Small intestine (tissue), 7 donors: Measurements from ENCODE around the gene BCAS3. TPM values are rescaled to one million over a fixed set of nuclear protein-coding genes. Genes with fewer than 3 reads are reported as not detected.

ENCODE experiments used
- DNase-seq, 2 donors: peaks; one replicate each; pipeline versions ENCODE4 v3.0.0 to v3.0.0-alpha.2; 2013
- FAIRE-seq: peaks from 2 replicates; lab custom pipeline; 2012; peaks lifted over from hg19 to GRCh38; lab: Jason Lieb, UNC
- H3K27ac ChIP-seq, 3 donors: one replicate each; pipeline ENCODE4 v1.5.1; 2013; ENCODE audit warnings: low read length in 2 of 3, mild to moderate bottlenecking in 2 of 3, control low read depth in 1 of 3, inconsistent platforms in 1 of 3, low read depth in 1 of 3, moderate library complexity in 1 of 3
- H3K27me3 ChIP-seq, 3 donors: one replicate each; pipeline ENCODE4 v1.6.1; 2013; ENCODE audit warnings: low read length in 3 of 3, inconsistent platforms in 1 of 3; ENCODE audit not compliant: control insufficient read depth in 3 of 3, insufficient read depth in 3 of 3
- H3K36me3 ChIP-seq, 3 donors: one replicate each; pipeline ENCODE4 v1.6.1; 2013; ENCODE audit warnings: low read length in 3 of 3, inconsistent platforms in 1 of 3, low read depth in 1 of 3, mild to moderate bottlenecking in 1 of 3, moderate library complexity in 1 of 3; ENCODE audit not compliant: control insufficient read depth in 3 of 3, insufficient read depth in 2 of 3
- H3K4me1 ChIP-seq, 3 donors: one replicate each; pipeline ENCODE4 v1.6.1; 2013; ENCODE audit warnings: low read length in 2 of 3, inconsistent platforms in 1 of 3, low read depth in 1 of 3, mild to moderate bottlenecking in 1 of 3, moderate library complexity in 1 of 3; ENCODE audit not compliant: control insufficient read depth in 3 of 3, insufficient read depth in 2 of 3
- H3K4me3 ChIP-seq, 3 donors: one replicate each; pipeline ENCODE4 v1.5.1; 2013; ENCODE audit warnings: low read length in 3 of 3, control low read depth in 1 of 3, inconsistent platforms in 1 of 3, low read depth in 1 of 3, mild to moderate bottlenecking in 1 of 3, moderate library complexity in 1 of 3
- H3K9me3 ChIP-seq, 2 donors: one replicate each; pipeline ENCODE4 v1.6.1; 2013; ENCODE audit warnings: low read depth in 1 of 2, low read length in 1 of 2; ENCODE audit not compliant: control insufficient read depth in 2 of 2, insufficient read depth in 1 of 2
- WGBS, 3 donors: extraction: QIAGEN DNeasy Blood & Tissue Kit; methylation state at CpG; one replicate each; pipeline ENCODE4 v1.1.7; 2013; 5-methylcytosine and 5-hydroxymethylcytosine counted together
- polyA plus RNA-seq, 4 donors: library from polyadenylated mRNA; stranded (reverse) in 3 of 4; unstranded in 1 of 4; fragments of 200-250 nt in 3 of 4; fragments of 120-200 nt in 1 of 4; gene quantifications; one replicate each; pipeline versions ENCODE4 v1.2.1 to v1.2.3, GENCODE V29; 2013
- donor health status: healthy with polysubstance abuse.
- donor health status: control.
- donor health status: control.
- donor health status: Bipolar disorder and iron deficiency.
- donor health status: healthy.

Gene BCAS3
- polyA plus RNA-seq, 4 donors = 4.4 to 10.5 (median 4.8) TPM

DNA sequence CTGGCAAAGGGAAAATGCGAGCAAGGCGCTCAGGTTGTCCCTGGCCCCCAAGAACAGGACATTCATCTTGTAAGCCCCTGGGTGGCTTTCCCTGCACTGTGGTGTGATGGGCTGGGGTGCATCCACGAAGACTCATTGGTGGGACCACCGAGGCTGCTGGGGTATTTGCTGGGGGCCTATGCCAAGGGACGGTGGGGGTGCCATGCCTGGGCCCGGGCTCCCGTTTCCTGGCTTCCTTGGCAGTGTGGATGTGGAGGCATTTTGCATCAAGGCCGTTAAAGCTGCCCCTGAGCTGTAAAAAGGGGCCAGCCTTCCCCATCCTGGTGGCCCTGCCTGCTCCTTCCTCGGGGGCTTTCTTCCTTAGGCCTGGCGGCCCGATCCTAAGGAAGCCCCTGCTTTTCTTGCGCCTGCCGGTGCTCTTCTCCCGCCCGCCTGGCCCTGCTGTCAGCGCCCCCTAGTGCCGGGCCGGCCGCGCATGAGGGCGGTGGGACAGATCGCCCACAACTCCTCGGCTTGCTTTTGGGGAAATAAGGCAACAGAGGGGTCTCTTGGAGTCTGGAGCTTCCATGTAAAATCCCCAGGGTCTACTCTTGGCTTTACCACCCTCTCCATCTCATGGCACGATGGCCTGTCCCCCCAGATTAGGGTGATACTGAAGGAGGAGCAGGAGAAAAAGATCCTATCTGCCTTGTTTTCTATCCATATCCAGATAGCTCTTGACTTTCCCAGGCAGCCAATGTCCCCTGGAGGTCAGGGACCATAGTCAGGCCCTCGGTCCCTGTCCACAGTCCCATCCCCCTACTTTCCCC is 712.2 kb downstream of the BCAS3 start:
- no peak overlapping the region for H3K4me3 ChIP-seq
- no peaks in the 10 kb centered on the region for H3K9me3 ChIP-seq
- peak in 1 of 2 donors; percentile 58 for DNase-seq
- H3K27ac ChIP-seq = no peak overlapping the region
- H3K36me3 ChIP-seq = peaks cover 0 to 7% (median 0%) of the 10 kb centered on the region in 3 donors
- 15 to 22% (median 19%) methylated on average over 24 to 25 of the region's 25 CpGs for WGBS, 3 donors
- FAIRE-seq = no peak
- peaks cover 0 to 17% (median under 1%) of the 10 kb centered on the region in 3 donors for H3K27me3 ChIP-seq
- H3K4me1 ChIP-seq = peaks cover 0 to 5% (median 0%) of the 10 kb centered on the region in 3 donors

DNA sequence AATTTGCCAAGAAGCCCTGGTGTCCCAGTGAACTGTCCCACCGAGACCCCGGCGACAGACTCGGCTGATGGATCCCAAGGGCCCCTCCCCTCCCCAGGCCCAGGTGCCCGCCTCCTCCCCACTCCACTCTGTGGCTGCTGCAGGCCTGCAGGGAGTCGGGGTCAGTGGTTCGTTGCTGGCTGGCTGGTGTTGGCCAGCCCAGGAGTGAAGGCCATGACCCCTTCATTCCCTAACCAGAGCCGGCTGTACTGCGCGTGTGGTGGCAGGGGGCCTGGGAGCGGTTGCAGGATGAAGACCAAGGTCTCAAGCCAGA is 712.8 kb downstream of the BCAS3 start:
- no peak for FAIRE-seq
- Histone ChIP-seq H3K27ac (no peak overlapping the region), H3K9me3 (no peaks in the 10 kb centered on the region), H3K4me3 (no peak overlapping the region), H3K27me3 (peaks cover 0 to 22% (median 6%) of the 10 kb centered on the region in 3 donors), H3K4me1 (peaks cover 0 to 5% (median 0%) of the 10 kb centered on the region in 3 donors), H3K36me3 (peaks cover 0 to 7% (median 0%) of the 10 kb centered on the region in 3 donors)
- no peak for DNase-seq
- WGBS, 3 donors = 88 to 97% (median 93%) methylated on average over 11 of the region's 11 CpGs

DNA sequence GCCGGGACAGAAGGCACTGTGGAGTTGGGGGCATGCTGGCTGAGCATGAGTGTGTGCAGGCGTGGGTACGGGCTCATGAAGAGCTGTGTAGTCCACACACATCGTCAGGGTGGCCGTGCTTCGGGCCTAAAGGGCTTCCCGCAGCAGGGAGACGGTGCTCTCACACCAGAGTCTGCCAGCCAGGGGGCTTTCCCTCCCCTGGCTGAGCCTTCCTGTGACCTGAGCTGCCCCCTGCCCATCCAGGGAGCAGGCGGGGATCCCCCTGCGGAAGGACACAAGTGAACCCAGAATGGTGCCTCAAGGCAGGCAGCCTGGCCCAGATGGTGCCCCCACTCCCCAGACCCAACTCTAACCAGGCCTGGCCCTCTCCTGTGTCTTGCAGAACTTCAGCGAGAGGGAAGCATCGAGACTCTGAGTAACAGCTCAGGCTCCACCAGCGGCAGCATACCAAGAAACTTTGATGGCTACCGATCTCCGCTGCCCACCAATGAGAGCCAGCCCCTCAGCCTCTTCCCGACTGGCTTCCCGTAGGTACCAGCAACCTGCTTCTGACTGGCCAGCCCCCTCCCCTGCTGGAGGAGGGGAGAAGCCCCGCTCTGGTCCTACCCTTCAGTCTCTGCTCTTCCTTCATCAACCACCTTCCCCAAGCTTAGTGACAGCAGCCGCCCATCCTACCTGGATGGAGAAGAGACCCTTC is 714.1 kb downstream of the BCAS3 start:
- no peak overlapping the region for H3K4me3 ChIP-seq
- no peaks in the 10 kb centered on the region for H3K9me3 ChIP-seq
- DNase-seq (no peak), FAIRE-seq (no peak)
- H3K36me3 ChIP-seq = peaks cover 0 to 7% (median 0%) of the 10 kb centered on the region in 3 donors
- peaks cover 0 to 10% (median 0%) of the 10 kb centered on the region in 3 donors for H3K4me1 ChIP-seq
- H3K27me3 ChIP-seq = peaks cover 8 to 35% (median 13%) of the 10 kb centered on the region in 3 donors
- no peak overlapping the region for H3K27ac ChIP-seq
- 86 to 92% (median 90%) methylated on average over 18 to 19 of the region's 19 CpGs for WGBS, 3 donors

DNA sequence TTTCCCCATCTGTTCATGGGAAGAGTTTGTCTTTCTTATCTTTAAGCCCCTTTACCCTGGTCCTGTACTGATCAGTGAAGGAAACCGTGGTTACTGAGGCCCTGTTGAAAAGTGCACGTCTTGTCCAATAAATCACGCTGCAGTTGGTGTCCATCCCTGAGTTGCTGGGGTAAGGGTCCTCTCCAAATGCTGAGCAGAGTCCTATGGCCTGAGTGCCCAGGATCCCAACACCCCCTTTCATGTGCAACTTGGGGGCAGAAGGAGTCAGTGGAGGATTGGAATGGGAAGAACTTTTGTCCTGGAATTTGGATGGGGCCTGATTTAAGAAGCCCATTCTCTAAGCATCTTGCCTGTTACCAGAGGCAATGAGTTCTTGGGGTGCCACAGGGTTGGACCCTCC is 715.0 kb downstream of the BCAS3 start:
- DNase-seq = no peak
- Histone ChIP-seq H3K4me3 (no peak overlapping the region), H3K4me1 (peaks cover 0 to 10% (median 0%) of the 10 kb centered on the region in 3 donors), H3K27me3 (peaks cover 9 to 42% (median 17%) of the 10 kb centered on the region in 3 donors), H3K36me3 (peaks cover 0 to 7% (median 0%) of the 10 kb centered on the region in 3 donors), H3K27ac (no peak overlapping the region), H3K9me3 (no peaks in the 10 kb centered on the region)
- WGBS, 3 donors = 82 to 87% (median 87%) methylated on average over 3 of the region's 3 CpGs
- no peak for FAIRE-seq

DNA sequence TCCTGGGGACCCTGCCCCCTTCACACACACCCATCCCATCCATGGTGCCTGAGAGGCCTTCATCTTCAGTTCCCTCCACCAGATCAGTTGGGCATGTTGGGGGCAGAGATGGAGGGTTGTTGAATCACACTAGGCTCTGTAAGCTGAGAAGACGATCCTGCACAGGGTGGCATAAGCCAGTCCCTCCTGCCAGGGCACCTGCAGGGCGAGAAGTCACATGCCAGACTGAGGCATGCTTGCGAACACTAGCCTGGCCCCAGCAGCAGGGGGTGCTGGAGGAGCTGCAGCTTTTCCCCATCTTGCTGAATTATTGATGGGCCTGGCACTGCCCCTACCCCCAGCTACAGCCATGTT is 715.9 kb downstream of the BCAS3 start:
- WGBS, 3 donors = 72 to 81% (median 79%) methylated on average over 3 of the region's 3 CpGs
- Histone ChIP-seq H3K27me3 (peaks cover 16 to 50% (median 17%) of the 10 kb centered on the region in 3 donors), H3K9me3 (no peaks in the 10 kb centered on the region), H3K4me1 (peaks cover 0 to 10% (median 0%) of the 10 kb centered on the region in 3 donors), H3K4me3 (no peak overlapping the region), H3K27ac (no peak overlapping the region), H3K36me3 (peaks cover 0 to 7% (median 0%) of the 10 kb centered on the region in 3 donors)
- FAIRE-seq (no peak), DNase-seq (no peak)

DNA sequence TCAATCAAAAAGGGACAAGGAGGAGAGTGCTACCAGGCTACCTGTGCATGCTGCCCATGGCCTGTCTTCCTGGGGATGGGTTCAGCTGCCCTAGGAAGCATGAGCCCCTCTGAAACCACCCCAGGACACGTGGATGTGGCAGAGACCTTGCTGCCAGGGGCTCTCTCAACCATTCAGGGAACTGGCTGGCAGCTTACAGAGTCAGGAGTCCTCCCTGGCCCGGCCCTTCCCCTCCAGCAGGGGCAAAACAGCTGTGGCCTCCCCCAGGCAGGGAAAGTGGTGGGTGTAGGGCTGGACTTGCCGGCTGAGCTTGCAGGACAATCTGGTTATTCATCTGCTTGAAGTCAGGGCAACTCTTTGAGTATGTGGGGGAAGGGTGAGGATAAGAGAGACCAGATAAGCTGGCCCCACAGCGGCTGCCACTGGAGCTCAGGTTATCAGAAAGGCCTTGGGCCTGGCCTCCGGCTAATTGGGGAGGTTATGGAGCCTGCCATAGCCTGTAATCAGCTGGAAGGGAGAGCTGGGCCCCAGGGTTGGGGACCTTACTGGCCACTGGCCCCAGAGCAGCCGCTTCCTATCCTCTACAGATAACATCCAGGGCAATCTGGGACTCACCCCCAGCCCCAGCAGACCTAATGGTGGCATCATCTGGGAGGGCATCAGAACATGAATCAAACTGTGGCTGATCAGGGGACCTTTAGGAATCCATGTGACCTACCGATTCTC is 716.4 kb downstream of the BCAS3 start:
- Histone ChIP-seq H3K4me1 (peaks cover 0 to 10% (median 3%) of the 10 kb centered on the region in 3 donors), H3K4me3 (no peak overlapping the region), H3K36me3 (peaks cover 0 to 7% (median 0%) of the 10 kb centered on the region in 3 donors), H3K27me3 (peaks cover 17 to 56% (median 20%) of the 10 kb centered on the region in 3 donors), H3K27ac (no peak overlapping the region), H3K9me3 (no peaks in the 10 kb centered on the region)
- FAIRE-seq = no peak
- DNase-seq = no peak
- WGBS, 3 donors = 63 to 75% (median 74%) methylated on average over 7 of the region's 7 CpGs

DNA sequence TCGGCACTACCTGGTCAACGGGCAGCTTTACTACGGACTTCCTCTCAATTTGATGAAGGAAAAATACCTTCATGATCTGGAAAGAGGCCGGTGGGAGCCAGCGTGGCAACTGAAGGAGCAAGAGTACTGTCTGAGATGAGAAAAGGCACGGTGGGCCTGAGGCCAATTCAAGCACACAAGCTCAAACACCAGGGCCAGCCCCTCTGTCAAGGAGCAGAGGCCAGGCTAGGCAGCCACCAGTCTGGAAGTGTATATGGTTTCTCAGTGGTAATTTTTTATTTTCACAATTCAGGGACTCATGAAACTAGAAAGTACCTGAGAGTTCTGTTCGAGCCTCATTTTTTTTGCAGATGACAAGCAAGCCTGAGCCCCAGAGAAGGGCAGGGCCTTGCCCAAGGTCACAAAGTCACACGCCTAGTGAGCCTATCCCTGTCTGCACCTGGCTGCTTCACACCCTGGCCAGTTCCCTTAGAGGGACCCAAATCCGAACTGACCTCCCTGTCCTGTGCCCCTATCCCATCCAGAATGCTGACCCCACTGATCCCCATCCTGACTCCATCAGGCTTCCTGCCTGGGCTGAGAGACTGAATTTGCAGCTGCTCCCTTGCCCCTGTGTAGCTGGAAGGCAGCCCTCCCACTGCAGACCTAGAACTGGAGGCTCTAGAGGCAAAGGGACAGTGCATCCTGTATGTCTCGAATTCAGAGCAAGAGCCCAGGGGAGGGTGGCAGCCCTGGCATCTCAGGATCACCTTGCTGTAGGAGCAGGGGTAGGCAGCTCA is 717.2 kb downstream of the BCAS3 start:
- no peak for FAIRE-seq
- peaks cover 0 to 7% (median 0%) of the 10 kb centered on the region in 3 donors for H3K36me3 ChIP-seq
- WGBS, 3 donors = 70 to 78% (median 75%) methylated on average over 10 of the region's 10 CpGs
- no peaks in the 10 kb centered on the region for H3K9me3 ChIP-seq
- DNase-seq = no peak
- H3K27ac ChIP-seq = peak overlapping the region in 1 of 3 donors; percentile 25
- H3K4me3 ChIP-seq = no peak overlapping the region
- peaks cover 23 to 62% (median 23%) of the 10 kb centered on the region in 3 donors for H3K27me3 ChIP-seq
- peaks cover 0 to 5% (median 5%) of the 10 kb centered on the region in 3 donors for H3K4me1 ChIP-seq
